ENCODE measurements around the gene ANKRD1.

The ANKRD1 gene

GRCh38 chr10:90965720-90966119 lies 44.8 kb upstream of the ANKRD1 start:
- in situ Hi-C loops (cut with MboI; ENCODE audit: low pct_unique_long_range_greater_than_20kb, low sequenced_read_pairs, unreplicated experiment): no loop called here
- no peak for TF ChIP-seq CTCF (IDR thresholded peaks at IDR 0.05; ENCODE audit: extremely low read depth, insufficient read depth, missing control alignments)
- DNase-seq (ENCODE audit: low spot score): no peak

- no peak for TF ChIP-seq CTCF (IDR thresholded peaks at IDR 0.05; ENCODE audit: extremely low read depth, insufficient read depth, missing control alignments)
- in situ Hi-C loops (cut with MboI; ENCODE audit: low pct_unique_long_range_greater_than_20kb, low sequenced_read_pairs, unreplicated experiment): no loop called here
- DNase-seq (ENCODE audit: low spot score): no peak
Measured at GRCh38 chr10:90964781-90965465, 44.0 kb upstream of the ANKRD1 start.

DNA sequence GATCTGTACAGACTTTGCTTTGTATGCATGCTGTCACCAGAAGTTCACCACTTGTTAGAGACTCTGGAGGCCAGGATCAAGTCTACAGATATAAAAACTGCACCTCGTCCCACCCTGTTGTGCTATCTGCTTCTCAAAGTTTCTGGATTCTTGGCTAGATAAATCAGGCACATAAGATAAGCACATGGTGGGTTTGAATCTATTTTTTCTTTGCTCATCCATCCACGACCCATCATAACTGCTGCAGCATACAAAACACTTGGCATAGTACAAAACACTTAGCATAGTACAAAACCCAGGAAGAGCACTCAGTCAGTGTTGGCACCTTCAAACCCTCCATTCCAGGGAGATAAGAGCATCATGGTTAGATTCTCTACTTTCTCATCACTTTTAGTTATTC lies 42.4 kb upstream of the ANKRD1 start:
- in situ Hi-C loops (cut with MboI; ENCODE audit: low pct_unique_long_range_greater_than_20kb, low sequenced_read_pairs, unreplicated experiment): no loop called here
- DNase-seq (ENCODE audit: low spot score): no peak
- no peak for TF ChIP-seq CTCF (IDR thresholded peaks at IDR 0.05; ENCODE audit: extremely low read depth, insufficient read depth, missing control alignments)

DNA sequence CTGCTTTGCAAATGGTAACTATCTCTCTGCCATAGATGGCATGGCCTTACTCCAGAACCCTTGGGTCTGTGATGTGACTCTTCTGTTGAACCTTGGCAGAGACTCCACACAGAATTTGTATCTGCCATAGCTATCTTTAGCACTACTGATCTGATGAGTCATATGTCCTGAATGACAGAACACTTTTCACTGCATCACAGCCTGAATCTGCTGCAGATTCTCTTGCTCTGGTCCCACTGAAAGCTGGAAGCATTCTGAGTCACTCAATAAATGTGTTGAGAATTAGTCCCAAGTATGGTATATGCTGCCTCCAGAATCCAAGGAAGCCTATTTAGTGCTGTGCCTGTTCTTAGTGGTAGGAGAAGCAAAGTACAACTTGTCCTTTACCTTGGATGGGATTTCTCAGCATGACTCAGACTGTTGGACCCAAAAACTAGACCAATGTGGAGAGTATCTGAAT lies 39.5 kb upstream of the ANKRD1 start:
- DNase-seq (ENCODE audit: low spot score): peak; percentile 52
- no peak for TF ChIP-seq CTCF (IDR thresholded peaks at IDR 0.05; ENCODE audit: extremely low read depth, insufficient read depth, missing control alignments)
- in situ Hi-C loops (cut with MboI; ENCODE audit: low pct_unique_long_range_greater_than_20kb, low sequenced_read_pairs, unreplicated experiment): no loop called here

GRCh38 chr10:90959826-90960225 lies 38.9 kb upstream of the ANKRD1 start:
- no peak for DNase-seq (ENCODE audit: low spot score)
- TF ChIP-seq CTCF (IDR thresholded peaks at IDR 0.05; ENCODE audit: extremely low read depth, insufficient read depth, missing control alignments): no peak
- in situ Hi-C loops (cut with MboI; ENCODE audit: low pct_unique_long_range_greater_than_20kb, low sequenced_read_pairs, unreplicated experiment): no loop called here

DNA sequence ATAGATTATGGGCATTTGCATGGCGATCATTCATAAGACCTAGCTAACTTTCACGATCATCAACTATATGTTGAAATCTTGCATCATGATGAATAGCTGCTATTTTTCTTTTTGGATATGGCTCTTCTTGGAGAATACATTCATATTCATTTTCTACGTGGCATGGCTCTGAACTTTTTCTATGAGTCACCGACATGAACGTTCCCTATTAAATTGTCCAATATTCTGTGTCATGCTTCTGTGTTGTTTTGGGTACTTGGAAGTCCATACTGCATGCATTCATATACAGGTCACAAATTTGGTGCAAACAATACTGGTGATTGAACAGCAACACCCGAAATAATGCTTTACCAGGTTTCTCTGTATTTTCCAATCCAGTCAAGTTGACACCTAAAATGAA lies 37.9 kb upstream of the ANKRD1 start:
- no peak for DNase-seq (ENCODE audit: low spot score)
- TF ChIP-seq CTCF (IDR thresholded peaks at IDR 0.05; ENCODE audit: extremely low read depth, insufficient read depth, missing control alignments): no peak
- in situ Hi-C loops (cut with MboI; ENCODE audit: low pct_unique_long_range_greater_than_20kb, low sequenced_read_pairs, unreplicated experiment): no loop called here
